T-cell (primary cell): ENCODE measurements around the gene ALG12. TPM values are rescaled to one million over a fixed set of nuclear protein-coding genes. Genes with fewer than 3 reads are reported as not detected.

Source experiments
- ATAC-seq, 4 experiments: fragments of 200-7000 bp in 3 of 4; fragments of 150-1000 bp in 1 of 4; cut with Tn5 transposase; replicated peaks in 1 of 4; 1 replicate in 3 of 4; 2 replicates in 1 of 4; pipeline ENCODE4 v1.10.0; 2021; ENCODE audit warnings: moderate library complexity in 3 of 4, mild to moderate bottlenecking in 2 of 4, moderate number of reproducible peaks in 1 of 4
- CTCF ChIA-PET, 2 donors: fragments of 300-600 bp; sonication (Branson Sonifier 250); formaldehyde crosslinking; loops; one replicate each; lab custom pipeline; 2022; ENCODE audit warnings: antibody characterized with exemption in 2 of 2; lab: Charles Lee
- POLR2A ChIA-PET, 2 donors: fragments of 300-600 bp; sonication (Branson Sonifier 250); formaldehyde crosslinking; loops; one replicate each; lab custom pipeline; 2022; ENCODE audit warnings: antibody characterized with exemption in 2 of 2; lab: Charles Lee
- DNase-seq, 35 experiments: peaks; one replicate each; pipeline versions ENCODE4 v3.0.0 to v3.0.0-alpha.2; 2013 to 2023
- H3K27ac ChIP-seq: one replicate; pipeline ENCODE4 v1.5.1; 2013; ENCODE audit warnings: low read length
- H3K27me3 ChIP-seq, 2 experiments: replicated peaks in 1 of 2; 1 replicate in 1 of 2; 2 replicates in 1 of 2; pipeline versions ENCODE4 v1.6.1 to v1.7.0; 2013; ENCODE audit warnings: low read length in 1 of 2, mixed read lengths in 1 of 2; ENCODE audit not compliant: control insufficient read depth in 2 of 2, insufficient read depth in 2 of 2; ENCODE audit errors: extremely low read depth in 1 of 2
- H3K36me3 ChIP-seq, 2 donors: 1 replicate in 1 of 2; 2 replicates in 1 of 2; pipeline versions ENCODE4 v1.6.1 to v1.7.0; 2013; ENCODE audit warnings: low read length in 1 of 2; ENCODE audit not compliant: control insufficient read depth in 2 of 2, insufficient read depth in 1 of 2; ENCODE audit errors: extremely low read depth in 1 of 2
- H3K4me1 ChIP-seq, 2 experiments: 1 replicate in 1 of 2; 2 replicates in 1 of 2; pipeline versions ENCODE4 v1.6.1 to v1.7.0; 2013; ENCODE audit warnings: low read length in 2 of 2, mixed read lengths in 1 of 2; ENCODE audit not compliant: insufficient read depth in 2 of 2, control insufficient read depth in 1 of 2; ENCODE audit errors: extremely low read depth in 1 of 2
- H3K4me3 ChIP-seq, 2 donors: 1 replicate in 1 of 2; 2 replicates in 1 of 2; pipeline versions ENCODE4 v1.5.1 to v1.7.0; 2013; ENCODE audit warnings: mild to moderate bottlenecking in 2 of 2, low read length in 1 of 2, moderate library complexity in 1 of 2; ENCODE audit not compliant: control insufficient read depth in 1 of 2; ENCODE audit errors: extremely low read depth in 1 of 2
- H3K9me3 ChIP-seq: 2 replicates; pipeline ENCODE4 v1.7.0; 2013
- H3K27ac Mint-ChIP-seq, 2 donors: one replicate each; pipeline ENCODE4 v1.8.0; 2020 to 2021; ENCODE audit warnings: mild to moderate bottlenecking in 2 of 2, mixed read lengths in 2 of 2
- H3K27me3 Mint-ChIP-seq, 2 donors: one replicate each; pipeline ENCODE4 v1.8.0; 2021 to 2022; ENCODE audit warnings: mixed read lengths in 2 of 2
- H3K36me3 Mint-ChIP-seq: one replicate; pipeline ENCODE4 v1.8.0; 2021; ENCODE audit warnings: mixed read lengths
- H3K4me1 Mint-ChIP-seq, 3 donors: one replicate each; pipeline ENCODE4 v1.8.0; 2020 to 2022; ENCODE audit warnings: mixed read lengths in 3 of 3, mild to moderate bottlenecking in 1 of 3
- H3K4me3 Mint-ChIP-seq, 3 donors: one replicate each; pipeline ENCODE4 v1.8.0; 2020 to 2022; ENCODE audit warnings: mild to moderate bottlenecking in 3 of 3, mixed read lengths in 3 of 3, moderate library complexity in 3 of 3
- H3K9me3 Mint-ChIP-seq, 3 donors: one replicate each; pipeline ENCODE4 v1.8.0; 2020 to 2022; ENCODE audit warnings: mixed read lengths in 3 of 3
- WGBS: methylation state at CpG from one replicate; pipeline ENCODE4 v1.1.5; 2013; ENCODE audit warnings: missing lambda C conversion rate; ENCODE audit not compliant: insufficient coverage; 5-methylcytosine and 5-hydroxymethylcytosine counted together
- total RNA-seq, 35 experiments: library from RNA in 6 of 35; stranded (reverse) in 6 of 35; fragments of 120-200 nt in 1 of 35; gene quantifications; one replicate each; pipeline versions ENCODE4 v1.2.1 to v1.2.4 and lab custom pipeline; 2013 to 2026

ALG12 gene
- total RNA-seq, 5 donors from 2014 or later (not counting 1 experiment from before 2014, with no cell fraction given), result 15.7 to 22.1 (median 15.9) TPM

GRCh38 chr22:49930596-49931412, 12.6 kb upstream of the ALG12 start:
- Histone ChIP-seq H3K36me3 (peaks cover 0 to 3% of the 10 kb centered on the region in 2 donors), H3K27me3 (peaks cover 0 to 4% of the 10 kb centered on the region in 2 experiments), H3K4me3 (no peak overlapping the region), H3K4me1 (peaks cover 22 to 58% of the 10 kb centered on the region in 2 experiments), H3K27ac (peak overlapping the region; percentile 34), H3K9me3 (no peaks in the 10 kb centered on the region)
- DNase-seq (peak in 12 of 35 experiments; percentile 24 to 69 (median 38)), ATAC-seq (peak; percentile 10 to 28 (median 21))
- Mint-ChIP-seq H3K27ac (peak overlapping the region; percentile 80), H3K4me3 (peak overlapping the region in 2 of 3 donors; percentile 51 to 64), H3K36me3 (no peaks in the 10 kb centered on the region), H3K9me3 (no peaks in the 10 kb centered on the region), H3K4me1 (peaks cover 28 to 47% (median 32%) of the 10 kb centered on the region in 3 donors), H3K27me3 (no peaks in the 10 kb centered on the region)
- POLR2A ChIA-PET, result no interaction called here
- CTCF ChIA-PET, result interaction anchor here (0.6 to 1.3 kb wide), 4 partner anchors 31 to 104 kb away, joined by 4 to 5 read pairs (median 4); no protein-coding TSS in a partner anchor
- 73% methylated on average over 10 of the region's 14 CpGs for WGBS

GRCh38 chr22:49929994-49930575, 11.8 kb upstream of the ALG12 start:
- ChIA-PET POLR2A (no interaction called here), CTCF (interaction anchor here (1.0 to 1.3 kb wide), 2 partner anchors 100 kb away, joined by 4 read pairs; no protein-coding TSS in a partner anchor)
- H3K9me3 Mint-ChIP-seq, result no peaks in the 10 kb centered on the region
- peaks cover 35 to 55% (median 39%) of the 10 kb centered on the region in 3 donors for H3K4me1 Mint-ChIP-seq
- Histone ChIP-seq H3K36me3 (peaks cover 0 to 3% of the 10 kb centered on the region in 2 donors), H3K27ac (no peak overlapping the region), H3K4me3 (no peak overlapping the region), H3K4me1 (peaks cover 26 to 65% of the 10 kb centered on the region in 2 experiments), H3K9me3 (no peaks in the 10 kb centered on the region), H3K27me3 (peaks cover 0 to 4% of the 10 kb centered on the region in 2 experiments)
- H3K36me3 Mint-ChIP-seq, result no peaks in the 10 kb centered on the region
- H3K27me3 Mint-ChIP-seq, result no peaks in the 10 kb centered on the region
- DNase-seq (peak in 1 of 35 experiments; percentile 32), ATAC-seq (no peak)
- no peak overlapping the region for H3K27ac Mint-ChIP-seq
- WGBS, result 87% methylated on average over 21 of the region's 21 CpGs
- H3K4me3 Mint-ChIP-seq, result peak overlapping the region in 2 of 3 donors; percentile 21 to 64

- DNase-seq (peak in 34 of 35 experiments; percentile 31 to 88 (median 64)), ATAC-seq (peak; percentile 47 to 71 (median 66))
- H3K27me3 Mint-ChIP-seq, result no peaks in the 10 kb centered on the region
- H3K4me1 Mint-ChIP-seq, result peaks cover 37 to 56% (median 40%) of the 10 kb centered on the region in 3 donors
- ChIA-PET CTCF (interaction anchor here in 1 of 2 donors (1.0 kb wide), 1 partner anchor 101 kb away, joined by 4 read pairs; no protein-coding TSS in a partner anchor), POLR2A (no interaction called here)
- Histone ChIP-seq H3K27me3 (peaks cover 0 to 4% of the 10 kb centered on the region in 2 experiments), H3K27ac (no peak overlapping the region), H3K36me3 (peaks cover 0 to 3% of the 10 kb centered on the region in 2 donors), H3K4me3 (no peak overlapping the region), H3K9me3 (no peaks in the 10 kb centered on the region), H3K4me1 (peaks cover 27 to 64% of the 10 kb centered on the region in 2 experiments)
- H3K4me3 Mint-ChIP-seq, result peak overlapping the region in 1 of 3 donors; percentile 64
- no peak overlapping the region for H3K27ac Mint-ChIP-seq
- WGBS, result 7% methylated on average over 66 of the region's 75 CpGs
- H3K9me3 Mint-ChIP-seq, result no peaks in the 10 kb centered on the region
- no peaks in the 10 kb centered on the region for H3K36me3 Mint-ChIP-seq
Measured at GRCh38 chr22:49929211-49929979, 11.2 kb upstream of the ALG12 start.

DNA sequence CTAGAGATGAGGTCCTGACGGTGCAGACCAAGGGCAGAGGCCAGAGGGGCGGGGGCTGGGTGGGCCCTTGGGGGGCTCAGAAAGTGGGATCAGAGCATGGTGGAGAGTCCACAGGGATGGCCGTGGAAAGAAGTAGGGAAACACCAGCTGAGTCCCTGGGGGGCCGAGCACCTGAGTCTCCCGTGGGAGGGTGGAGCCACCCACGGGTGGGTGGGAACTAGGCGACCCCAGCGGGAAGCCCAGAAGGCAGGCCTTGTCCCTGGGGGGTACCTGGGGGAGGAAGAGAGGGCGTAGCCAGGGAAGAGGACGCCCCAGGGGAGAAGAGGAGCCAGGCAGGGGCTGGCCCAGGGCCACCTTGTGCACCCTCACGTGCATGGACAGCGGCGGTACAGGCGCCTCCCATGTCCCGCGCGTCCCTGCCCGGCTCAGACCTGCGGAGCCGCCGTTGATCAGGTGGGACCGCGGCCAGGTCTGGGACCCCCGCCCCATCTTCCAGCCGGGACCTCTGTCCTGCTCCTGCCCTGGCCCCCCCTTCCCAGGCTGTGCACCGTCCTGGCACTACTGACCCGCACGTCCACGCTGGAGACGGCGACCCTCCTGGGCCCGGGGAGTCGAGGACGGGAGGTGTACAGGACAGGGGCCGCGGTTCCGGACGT, 10.4 kb upstream of the ALG12 start:
- Histone ChIP-seq H3K9me3 (no peaks in the 10 kb centered on the region), H3K4me1 (peaks cover 28 to 60% of the 10 kb centered on the region in 2 experiments), H3K4me3 (no peak overlapping the region), H3K27me3 (peaks cover 0 to 4% of the 10 kb centered on the region in 2 experiments), H3K27ac (no peak overlapping the region), H3K36me3 (peaks cover 0 to 10% of the 10 kb centered on the region in 2 donors)
- 67% methylated on average over 28 of the region's 38 CpGs for WGBS
- Mint-ChIP-seq H3K9me3 (no peaks in the 10 kb centered on the region), H3K4me1 (peaks cover 37 to 58% (median 40%) of the 10 kb centered on the region in 3 donors), H3K27me3 (no peaks in the 10 kb centered on the region), H3K27ac (no peak overlapping the region), H3K4me3 (peak overlapping the region in 1 of 3 donors; percentile 10), H3K36me3 (no peaks in the 10 kb centered on the region)
- no peak for DNase-seq
- ATAC-seq, result no peak
- ChIA-PET POLR2A (no interaction called here), CTCF (interaction anchor here in 1 of 2 donors (1.1 kb wide), 1 partner anchor 102 kb away, joined by 3 read pairs; no protein-coding TSS in a partner anchor)

DNA sequence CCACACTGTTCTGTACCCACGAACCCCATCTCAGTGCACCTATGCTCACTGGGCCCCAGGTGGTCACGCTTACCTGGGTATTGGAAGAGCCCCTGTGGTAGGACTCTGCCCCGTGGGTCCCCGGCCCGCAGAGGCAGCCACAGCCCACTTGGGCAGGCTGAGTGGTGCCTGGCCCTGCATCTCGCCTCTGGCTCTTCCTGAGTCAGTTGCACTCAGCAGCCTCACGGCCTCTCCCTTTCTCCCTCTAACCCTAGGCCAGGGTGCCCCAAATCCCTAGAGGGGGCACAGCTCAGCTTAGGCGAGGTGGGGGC, 9.9 kb upstream of the ALG12 start:
- peaks cover 0 to 4% of the 10 kb centered on the region in 2 experiments for H3K27me3 ChIP-seq
- peaks cover 0 to 10% of the 10 kb centered on the region in 2 donors for H3K36me3 ChIP-seq
- no peaks in the 10 kb centered on the region for H3K36me3 Mint-ChIP-seq
- ATAC-seq (no peak), DNase-seq (no peak)
- WGBS, result 82% methylated on average over 8 of the region's 8 CpGs
- ChIA-PET POLR2A (no interaction called here), CTCF (interaction anchor here in 1 of 2 donors (1.1 kb wide), 1 partner anchor 102 kb away, joined by 3 read pairs; no protein-coding TSS in a partner anchor)
- H3K4me3 ChIP-seq, result no peak overlapping the region
- no peak overlapping the region for H3K27ac Mint-ChIP-seq
- no peak overlapping the region for H3K27ac ChIP-seq
- H3K27me3 Mint-ChIP-seq, result no peaks in the 10 kb centered on the region
- no peaks in the 10 kb centered on the region for H3K9me3 ChIP-seq
- peaks cover 36 to 59% (median 37%) of the 10 kb centered on the region in 3 donors for H3K4me1 Mint-ChIP-seq
- H3K9me3 Mint-ChIP-seq, result no peaks in the 10 kb centered on the region
- H3K4me3 Mint-ChIP-seq, result peak overlapping the region in 1 of 3 donors; percentile 10
- peaks cover 28 to 57% of the 10 kb centered on the region in 2 experiments for H3K4me1 ChIP-seq
